Heart left ventricle (tissue), 16 donors: ENCODE data around the gene ADD2. TPM values are rescaled to one million over a fixed set of nuclear protein-coding genes. Genes with fewer than 3 reads are reported as not detected.

Experiments
- ATAC-seq, 4 donors: fragments of 200-7000 bp; cut with Tn5 transposase; one replicate each; pipeline ENCODE4 v1.9.1; 2020 to 2022; ENCODE audit warnings: moderate library complexity in 4 of 4, mild to moderate bottlenecking in 3 of 4, moderate number of reproducible peaks in 1 of 4
- DNase-seq, 5 donors: peaks; one replicate each; pipeline ENCODE4 v3.0.0-alpha.2; 2020
- H3K27ac ChIP-seq, 12 donors: fragments of 200-600 bp; sonication (generic) in 4 of 12; one replicate each; pipeline versions ENCODE4 v1.5.0 to v1.8.0; 2016 to 2022; ENCODE audit warnings: mild to moderate bottlenecking in 2 of 12
- H3K27me3 ChIP-seq, 9 donors: fragments of 200-600 bp; sonication (generic) in 2 of 9; one replicate each; pipeline versions ENCODE4 v1.5.1 to v1.8.0; 2016 to 2022; ENCODE audit warnings: mild to moderate bottlenecking in 3 of 9
- H3K36me3 ChIP-seq, 9 donors: fragments of 200-600 bp; sonication (generic) in 2 of 9; one replicate each; pipeline versions ENCODE4 v1.5.0 to v1.8.0; 2018 to 2022; ENCODE audit warnings: mild to moderate bottlenecking in 2 of 9
- H3K4me1 ChIP-seq, 12 donors: fragments of 200-600 bp; sonication (generic) in 4 of 12; one replicate each; pipeline versions ENCODE4 v1.5.0 to v1.8.0; 2016 to 2022; ENCODE audit warnings: mild to moderate bottlenecking in 3 of 12
- H3K4me3 ChIP-seq, 12 donors: fragments of 200-600 bp; sonication (generic) in 4 of 12; one replicate each; pipeline versions ENCODE4 v1.5.0 to v1.8.0; 2017 to 2022; ENCODE audit warnings: mild to moderate bottlenecking in 9 of 12, moderate library complexity in 4 of 12
- H3K9me3 ChIP-seq, 12 donors: fragments of 200-600 bp; sonication (generic) in 4 of 12; one replicate each; pipeline versions ENCODE4 v1.5.0 to v1.8.0; 2016 to 2022; ENCODE audit warnings: mild to moderate bottlenecking in 1 of 12
- CTCF ChIP-seq, 12 donors: fragments of 200-600 bp; sonication (generic) in 4 of 12; IDR thresholded peaks; one replicate each; pipeline versions ENCODE4 v1.5.0 to v1.8.0; 2018 to 2022; ENCODE audit warnings: antibody characterized with exemption in 12 of 12, mild to moderate bottlenecking in 5 of 12
- POLR2A ChIP-seq, 2 donors: fragments of 450-650 bp; IDR thresholded peaks; one replicate each; pipeline ENCODE4 v1.6.1; 2017; ENCODE audit warnings: antibody characterized with exemption in 2 of 2, mild to moderate bottlenecking in 2 of 2, moderate library complexity in 2 of 2
- WGBS, 4 donors: extraction: QIAGEN DNeasy Blood & Tissue Kit in 2 of 4; methylation state at CpG; one replicate each; pipeline versions ENCODE4 v1.1.5 to v1.1.7; 2013 to 2018; 5-methylcytosine and 5-hydroxymethylcytosine counted together
- intact Hi-C, 10 donors: fragments of 100-400 bp; cut with DNase I; formaldehyde crosslinking; loops; one replicate each; pipeline versions ENCODE4 v1.11.1 to v1.14.2; 2022
- polyA plus RNA-seq, 2 donors: library from polyadenylated mRNA; stranded (reverse); fragments of 200-250 nt; gene quantifications; one replicate each; pipeline ENCODE4 v1.2.3, GENCODE V29; 2013
- total RNA-seq, 9 donors: library from RNA; depleted of rRNA in 2 of 9; stranded (reverse); fragments of >200 nt in 2 of 9; fragmentation: NEBNext Ultra II Directional in 3 of 9; extraction: Animal tissue kit (Norgen Biotek cat#: 25700) in 3 of 9; gene quantifications; one replicate each; pipeline versions ENCODE4 v1.1.0 to v1.2.4, GENCODE V29; 2016 to 2023
- donor health status: ischemic (EF 13 %, LVEDD 7.1; RV severe dilation, severe dysfunction).
- donor health status: healthy with polysubstance abuse.
- donor health status: DM: no; HTN: yes; CAD: no.
- donor health status: DM: no; HTN: no; CAD: no.
- donor health status: ischemic (EF 25% LVEDD 6.9; RV normal size, moderate dysfunction).
- donor health status: ischemic (EF 25% LVEDD 5.7; RV mildly dilated, moderate dysfunction).
- donor health status: healthy.
- donor health status: DM: yes; HTN: yes; CAD: no.
- donor health status: ischemic (EF 35%, LVEDD 5.7; RV mildly dilated, moderate dysfunction).
- donor health status: nonischemic (EF 11% LVEDD 7.7; RV severe dilation, severe dysfunction).
- donor health status: DM: yes; HTN: yes; CAD: no.
- donor health status: PGD.
- donor health status: ischemic (EF 29% LVEDD 5.4; RV normal size, mild dysfunction).
- donor health status: nonischemic (EF 23%, LVEDD 6.1; RV moderate dilation, normal function).

The ADD2 gene
- total and polyA plus RNA-seq, 11 donors, result 0.49 to 7.3 (median 3.0) TPM

DNA sequence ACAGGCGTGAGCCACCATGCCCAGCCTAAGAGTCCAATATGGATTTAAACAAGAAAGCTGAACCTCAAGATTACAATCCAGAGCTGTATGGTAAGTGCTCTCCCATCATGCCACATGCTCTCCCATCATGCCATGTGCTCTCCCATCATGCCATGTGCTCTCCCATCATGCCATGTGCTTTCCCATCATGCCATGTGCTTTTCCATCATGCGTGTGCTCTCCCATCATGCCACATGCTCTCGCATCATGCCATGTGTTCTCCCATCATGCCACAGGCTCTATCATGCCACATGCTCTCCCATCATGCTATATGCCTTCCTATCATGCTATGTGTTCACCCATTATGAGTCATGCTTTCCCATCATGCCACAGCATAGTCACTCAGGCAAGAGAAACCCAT is 20.7 kb downstream of the ADD2 start:
- DNase-seq (no peak), ATAC-seq (no peak)
- TF ChIP-seq CTCF (IDR thresholded peaks at IDR 0.05) (no peak), POLR2A (IDR thresholded peaks at IDR 0.05) (no peak)
- Histone ChIP-seq H3K4me3 (no peak overlapping the region), H3K4me1 (no peaks in the 10 kb centered on the region), H3K9me3 (no peaks in the 10 kb centered on the region), H3K27me3 (peaks cover 0 to 5% (median 0%) of the 10 kb centered on the region in 9 donors), H3K36me3 (no peaks in the 10 kb centered on the region), H3K27ac (no peak overlapping the region)
- intact Hi-C loops, result no loop called here
- 92 to 99% (median 98%) methylated on average over 3 of the region's 3 CpGs for WGBS, 4 donors

- H3K4me1 ChIP-seq, result no peaks in the 10 kb centered on the region
Measured at GRCh38 chr2:70746094-70746974, 21.7 kb downstream of the ADD2 start.

GRCh38 chr2:70745276-70745825 is 22.6 kb downstream of the ADD2 start:
- no peak overlapping the region for H3K4me3 ChIP-seq
- 80 to 86% (median 82%) methylated on average over 3 of the region's 3 CpGs for WGBS, 4 donors
- intact Hi-C loops, result no loop called here
- DNase-seq, result no peak
- no peak for ATAC-seq
- no peaks in the 10 kb centered on the region for H3K4me1 ChIP-seq
- TF ChIP-seq CTCF (IDR thresholded peaks at IDR 0.05) (no peak), POLR2A (IDR thresholded peaks at IDR 0.05) (no peak)
- peaks cover 0 to under 1% (median 0%) of the 10 kb centered on the region in 12 donors for H3K9me3 ChIP-seq
- no peaks in the 10 kb centered on the region for H3K36me3 ChIP-seq
- no peak overlapping the region for H3K27ac ChIP-seq
- peaks cover 0 to 9% (median 0%) of the 10 kb centered on the region in 9 donors for H3K27me3 ChIP-seq

More at GRCh38 chr2:70746094-70746974, 21.7 kb downstream of the ADD2 start:
- Histone ChIP-seq H3K27me3 (peaks cover 0 to 5% (median 0%) of the 10 kb centered on the region in 9 donors), H3K4me3 (no peak overlapping the region), H3K36me3 (no peaks in the 10 kb centered on the region), H3K9me3 (no peaks in the 10 kb centered on the region), H3K27ac (no peak overlapping the region)
- TF ChIP-seq CTCF (IDR thresholded peaks at IDR 0.05) (no peak), POLR2A (IDR thresholded peaks at IDR 0.05) (no peak)
- ATAC-seq (no peak), DNase-seq (no peak)
- 74 to 86% (median 80%) methylated on average over 5 of the region's 5 CpGs for WGBS, 4 donors
- intact Hi-C loops, result no loop called here

DNA sequence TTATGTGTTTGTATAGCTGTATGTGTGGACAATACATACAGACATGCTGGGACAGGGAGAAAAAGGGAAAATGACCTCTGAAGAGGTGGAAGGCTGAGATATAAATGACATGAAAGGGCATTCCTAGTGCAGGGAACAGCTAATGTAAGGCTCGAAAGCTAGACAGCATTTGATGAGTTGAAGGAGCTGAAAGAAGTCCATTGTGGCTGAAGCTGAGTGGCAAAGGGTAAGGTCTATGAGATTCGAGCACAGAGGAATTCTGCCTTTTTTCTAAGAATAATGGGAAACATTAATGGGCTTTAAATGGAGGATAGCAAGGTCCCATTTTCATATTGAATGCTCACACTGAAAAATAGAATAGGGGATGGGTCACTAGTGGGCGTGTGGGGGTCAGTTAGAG is 23.6 kb downstream of the ADD2 start:
- TF ChIP-seq CTCF (IDR thresholded peaks at IDR 0.05), result no peak
- no peak for TF ChIP-seq POLR2A (IDR thresholded peaks at IDR 0.05)
- no peak overlapping the region for H3K27ac ChIP-seq
- 78 to 84% (median 81%) methylated on average over 3 of the region's 3 CpGs for WGBS, 4 donors

More for the DNA sequence above, 23.6 kb downstream of the ADD2 start:
- ATAC-seq, result no peak
- Histone ChIP-seq H3K36me3 (no peaks in the 10 kb centered on the region), H3K4me3 (no peak overlapping the region), H3K4me1 (no peaks in the 10 kb centered on the region), H3K27me3 (peaks cover 0 to 9% (median 0%) of the 10 kb centered on the region in 9 donors), H3K9me3 (peaks cover 0 to 10% (median 0%) of the 10 kb centered on the region in 12 donors)
- intact Hi-C loops, result no loop called here
- no peak for DNase-seq
